ENCODE results near the gene VIM.

DNA sequence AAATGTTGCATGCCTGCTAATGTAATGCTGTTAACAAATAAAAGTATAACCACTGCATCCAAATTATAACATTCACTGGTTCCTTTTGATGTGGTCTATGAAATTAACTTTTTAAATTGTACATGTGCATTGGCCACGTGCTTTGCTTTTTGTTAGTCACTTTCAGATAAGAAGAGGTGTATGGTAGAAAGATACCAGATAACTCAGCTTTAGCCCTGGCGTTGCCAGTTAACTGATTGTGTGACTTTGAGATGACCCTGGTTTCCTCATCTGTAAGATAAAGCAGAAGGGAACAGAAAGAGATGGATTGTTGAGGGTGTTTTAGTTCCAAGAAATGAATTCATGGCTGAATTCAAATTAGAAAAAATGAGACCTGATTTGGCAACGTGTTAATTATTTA, 24.6 kb upstream of the VIM start:
- TF ChIP-seq CTCF (conservative IDR thresholded peaks at IDR 0.05; ENCODE audit: low read length) (no peak), EZH2phosphoT487 (IDR thresholded peaks at IDR 0.05; ENCODE audit: borderline replicate concordance, low read depth, low read length) (no peak)
